ENCODE data around the gene MYOF. TPM values are rescaled to one million over a fixed set of nuclear protein-coding genes. Genes with fewer than 3 reads are reported as not detected.

Gene MYOF
- polyA plus RNA-seq, 3 donors: 9.7 to 29.1 (median 14.5) TPM

DNA sequence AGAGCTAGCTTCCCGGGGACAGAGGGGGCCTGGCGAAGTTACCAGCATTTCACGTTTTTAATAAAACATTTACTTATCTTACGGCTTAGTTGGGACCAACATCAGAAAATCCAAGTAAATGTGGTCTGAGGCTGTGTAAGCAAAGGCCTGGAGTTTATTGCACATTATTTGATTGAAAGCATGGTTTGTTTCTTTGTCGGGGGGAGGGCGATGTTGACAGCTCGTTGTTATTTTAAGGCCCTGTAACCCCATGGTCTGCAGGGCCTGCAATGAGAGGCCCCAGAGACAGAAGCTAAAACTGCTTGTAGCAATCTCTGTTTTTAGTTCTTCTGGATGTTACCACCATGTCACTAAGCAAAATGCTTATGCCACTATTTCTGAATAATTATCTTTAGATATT, 88.9 kb downstream of the MYOF start:
- TF ChIP-seq, protein P1, sequence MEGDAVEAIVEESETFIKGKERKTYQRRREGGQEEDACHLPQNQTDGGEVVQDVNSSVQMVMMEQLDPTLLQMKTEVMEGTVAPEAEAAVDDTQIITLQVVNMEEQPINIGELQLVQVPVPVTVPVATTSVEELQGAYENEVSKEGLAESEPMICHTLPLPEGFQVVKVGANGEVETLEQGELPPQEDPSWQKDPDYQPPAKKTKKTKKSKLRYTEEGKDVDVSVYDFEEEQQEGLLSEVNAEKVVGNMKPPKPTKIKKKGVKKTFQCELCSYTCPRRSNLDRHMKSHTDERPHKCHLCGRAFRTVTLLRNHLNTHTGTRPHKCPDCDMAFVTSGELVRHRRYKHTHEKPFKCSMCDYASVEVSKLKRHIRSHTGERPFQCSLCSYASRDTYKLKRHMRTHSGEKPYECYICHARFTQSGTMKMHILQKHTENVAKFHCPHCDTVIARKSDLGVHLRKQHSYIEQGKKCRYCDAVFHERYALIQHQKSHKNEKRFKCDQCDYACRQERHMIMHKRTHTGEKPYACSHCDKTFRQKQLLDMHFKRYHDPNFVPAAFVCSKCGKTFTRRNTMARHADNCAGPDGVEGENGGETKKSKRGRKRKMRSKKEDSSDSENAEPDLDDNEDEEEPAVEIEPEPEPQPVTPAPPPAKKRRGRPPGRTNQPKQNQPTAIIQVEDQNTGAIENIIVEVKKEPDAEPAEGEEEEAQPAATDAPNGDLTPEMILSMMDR (IDR thresholded peaks at IDR 0.05): no peak
- H3K9me3 Mint-ChIP-seq: no peaks in the 10 kb centered on the region
- Histone ChIP-seq H4K20me1 (ENCODE audit: insufficient read depth, low read length) (no peaks in the 10 kb centered on the region), H3K27me3 (ENCODE audit: control insufficient read depth in 2 of 2, insufficient read depth in 2 of 2, low read length in 2 of 2) (no peaks in the 10 kb centered on the region), H3K36me3 (replicated peaks in 1 of 2; ENCODE audit: control insufficient read depth in 1 of 2, insufficient read depth in 2 of 2, low read length in 2 of 2) (peaks cover 29 to 54% of the 10 kb centered on the region in 2 donors), H3K4me2 (replicated peaks; ENCODE audit: extremely low read depth, low read length, poor library complexity, severe bottlenecking) (no peak overlapping the region), H3K9ac (ENCODE audit: insufficient read depth, low read length, poor library complexity, severe bottlenecking) (no peak overlapping the region), H3K4me3 (replicated peaks in 1 of 3; ENCODE audit: low read depth in 2 of 3, low read length in 3 of 3) (no peak overlapping the region), H2AFZ (ENCODE audit: insufficient read depth, low read depth, low read length, poor library complexity, severe bottlenecking) (no peak overlapping the region), H3K4me1 (ENCODE audit: control insufficient read depth in 1 of 2, insufficient read depth in 2 of 2, low read length in 2 of 2) (peaks cover 27 to 28% of the 10 kb centered on the region in 2 donors), H3K79me2 (ENCODE audit: insufficient read depth, low read length) (no peaks in the 10 kb centered on the region), H3K27ac (ENCODE audit: low read depth in 1 of 2, low read length in 2 of 2) (no peak overlapping the region), H3K9me3 (replicated peaks in 1 of 2; ENCODE audit: control insufficient read depth in 1 of 2, insufficient read depth in 1 of 2, low read length in 2 of 2) (no peaks in the 10 kb centered on the region)
- intact Hi-C loops (cut with micrococcal nuclease): no loop called here
- H3K4me3 Mint-ChIP-seq: no peak overlapping the region
- DNase-seq: no peak
- peaks cover 28% of the 10 kb centered on the region for H3K4me1 Mint-ChIP-seq
- WGBS (ENCODE audit: insufficient coverage): no CpG with 5 or more reads among the region's 7 CpGs
- H3K27ac Mint-ChIP-seq: peak overlapping the region in 1 of 7 donors; percentile 27
- H3K27me3 Mint-ChIP-seq (ENCODE audit: low read depth in 3 of 3): no peaks in the 10 kb centered on the region
- peaks cover 49 to 56% of the 10 kb centered on the region in 2 donors for H3K36me3 Mint-ChIP-seq

DNA sequence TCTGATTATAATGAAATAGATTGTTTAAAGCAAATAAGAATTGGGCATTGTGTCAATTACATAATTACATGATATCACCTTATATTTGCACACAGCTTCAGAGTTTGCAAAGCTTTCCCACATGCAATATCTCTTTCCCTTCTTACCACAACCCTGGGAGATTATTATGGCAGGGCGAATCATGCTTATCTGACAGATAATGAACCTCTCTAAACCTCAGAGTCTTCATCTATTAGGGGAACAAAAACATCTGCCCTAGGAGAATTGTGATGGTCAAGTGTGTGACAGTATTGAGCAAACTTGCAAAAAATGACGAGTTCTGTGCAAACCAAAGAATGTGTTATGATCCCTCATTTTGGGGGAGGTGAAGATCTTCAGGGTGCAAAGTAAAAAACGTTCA, 90.0 kb downstream of the MYOF start:
- no peak overlapping the region for H3K4me2 ChIP-seq (replicated peaks; ENCODE audit: extremely low read depth, low read length, poor library complexity, severe bottlenecking)
- Mint-ChIP-seq H3K4me1 (peaks cover 39% of the 10 kb centered on the region), H3K27me3 (ENCODE audit: low read depth in 3 of 3) (no peaks in the 10 kb centered on the region), H3K4me3 (no peak overlapping the region), H3K9me3 (no peaks in the 10 kb centered on the region), H3K36me3 (peaks cover 43 to 47% of the 10 kb centered on the region in 2 donors), H3K27ac (no peak overlapping the region)
- 89% methylated on average over 1 of the region's 3 CpGs for WGBS (ENCODE audit: insufficient coverage)
- H3K79me2 ChIP-seq (ENCODE audit: insufficient read depth, low read length): no peaks in the 10 kb centered on the region
- intact Hi-C loops (cut with micrococcal nuclease): no loop called here
- H3K36me3 ChIP-seq (replicated peaks in 1 of 2; ENCODE audit: control insufficient read depth in 1 of 2, insufficient read depth in 2 of 2, low read length in 2 of 2): peaks cover 21 to 43% of the 10 kb centered on the region in 2 donors
- H3K27me3 ChIP-seq (ENCODE audit: control insufficient read depth in 2 of 2, insufficient read depth in 2 of 2, low read length in 2 of 2): no peaks in the 10 kb centered on the region
- H4K20me1 ChIP-seq (ENCODE audit: insufficient read depth, low read length): no peaks in the 10 kb centered on the region
- H2AFZ ChIP-seq (ENCODE audit: insufficient read depth, low read depth, low read length, poor library complexity, severe bottlenecking): no peak overlapping the region
- peaks cover 38 to 39% of the 10 kb centered on the region in 2 donors for H3K4me1 ChIP-seq (ENCODE audit: control insufficient read depth in 1 of 2, insufficient read depth in 2 of 2, low read length in 2 of 2)
- H3K4me3 ChIP-seq (replicated peaks in 1 of 3; ENCODE audit: low read depth in 2 of 3, low read length in 3 of 3): no peak overlapping the region
- no peak for DNase-seq
- H3K27ac ChIP-seq (ENCODE audit: low read depth in 1 of 2, low read length in 2 of 2): no peak overlapping the region
- H3K9ac ChIP-seq (ENCODE audit: insufficient read depth, low read length, poor library complexity, severe bottlenecking): no peak overlapping the region
- TF ChIP-seq, protein P1 (IDR thresholded peaks at IDR 0.05): no peak
- no peaks in the 10 kb centered on the region for H3K9me3 ChIP-seq (replicated peaks in 1 of 2; ENCODE audit: control insufficient read depth in 1 of 2, insufficient read depth in 1 of 2, low read length in 2 of 2)
